Measurements from ENCODE around the gene EEF1G.

DNA sequence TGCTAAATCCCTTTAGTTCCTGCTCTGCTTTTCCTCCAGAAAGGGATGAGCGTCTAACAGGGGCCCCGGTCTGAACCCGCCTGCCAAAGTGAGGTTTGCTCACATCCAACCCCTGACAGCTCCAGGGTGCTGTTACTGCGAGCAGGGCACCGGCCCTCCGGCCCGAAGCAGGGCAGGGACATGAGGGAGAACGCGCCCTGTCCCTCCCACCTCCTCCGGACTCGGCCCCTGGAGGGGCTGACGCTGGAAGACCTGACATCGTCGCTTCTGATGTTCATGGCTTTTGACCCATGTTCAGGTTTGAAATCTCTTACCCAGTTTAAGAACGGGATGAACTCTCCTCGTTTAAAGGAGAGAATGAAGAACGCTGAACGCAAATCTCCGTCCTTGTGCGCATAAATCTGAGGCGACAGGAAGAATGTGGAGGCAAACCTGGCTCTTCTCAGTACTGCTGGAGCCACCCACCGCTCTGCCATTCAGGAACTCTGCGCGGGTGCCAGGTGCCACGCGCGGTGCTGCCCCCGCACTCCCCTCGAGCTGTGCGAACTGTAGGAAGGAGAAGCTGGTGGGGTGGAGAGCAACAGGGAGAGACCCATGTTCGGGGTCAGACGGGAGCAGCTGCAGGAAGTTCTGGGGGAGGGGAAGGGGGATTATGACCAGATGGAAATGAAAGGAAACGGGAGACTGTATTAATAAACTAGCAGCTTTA is 826 bp upstream of the EEF1G start:
- TF ChIP-seq, protein P1, sequence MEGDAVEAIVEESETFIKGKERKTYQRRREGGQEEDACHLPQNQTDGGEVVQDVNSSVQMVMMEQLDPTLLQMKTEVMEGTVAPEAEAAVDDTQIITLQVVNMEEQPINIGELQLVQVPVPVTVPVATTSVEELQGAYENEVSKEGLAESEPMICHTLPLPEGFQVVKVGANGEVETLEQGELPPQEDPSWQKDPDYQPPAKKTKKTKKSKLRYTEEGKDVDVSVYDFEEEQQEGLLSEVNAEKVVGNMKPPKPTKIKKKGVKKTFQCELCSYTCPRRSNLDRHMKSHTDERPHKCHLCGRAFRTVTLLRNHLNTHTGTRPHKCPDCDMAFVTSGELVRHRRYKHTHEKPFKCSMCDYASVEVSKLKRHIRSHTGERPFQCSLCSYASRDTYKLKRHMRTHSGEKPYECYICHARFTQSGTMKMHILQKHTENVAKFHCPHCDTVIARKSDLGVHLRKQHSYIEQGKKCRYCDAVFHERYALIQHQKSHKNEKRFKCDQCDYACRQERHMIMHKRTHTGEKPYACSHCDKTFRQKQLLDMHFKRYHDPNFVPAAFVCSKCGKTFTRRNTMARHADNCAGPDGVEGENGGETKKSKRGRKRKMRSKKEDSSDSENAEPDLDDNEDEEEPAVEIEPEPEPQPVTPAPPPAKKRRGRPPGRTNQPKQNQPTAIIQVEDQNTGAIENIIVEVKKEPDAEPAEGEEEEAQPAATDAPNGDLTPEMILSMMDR (IDR thresholded peaks at IDR 0.05) = no peak
- no peak for TF ChIP-seq POLR2A (IDR thresholded peaks at IDR 0.05)
